Heart left ventricle (tissue), 16 donors: ENCODE data around the gene SLC35F3. TPM values are rescaled to one million over a fixed set of nuclear protein-coding genes. Genes with fewer than 3 reads are reported as not detected.

Source experiments
- ATAC-seq, 4 donors: fragments of 200-7000 bp; cut with Tn5 transposase; one replicate each; pipeline ENCODE4 v1.9.1; 2020 to 2022; ENCODE audit warnings: moderate library complexity in 4 of 4, mild to moderate bottlenecking in 3 of 4, moderate number of reproducible peaks in 1 of 4
- DNase-seq, 5 donors: peaks; one replicate each; pipeline ENCODE4 v3.0.0-alpha.2; 2020
- H3K27ac ChIP-seq, 12 donors: fragments of 200-600 bp; sonication (generic) in 4 of 12; one replicate each; pipeline versions ENCODE4 v1.5.0 to v1.8.0; 2016 to 2022; ENCODE audit warnings: mild to moderate bottlenecking in 2 of 12
- H3K27me3 ChIP-seq, 9 donors: fragments of 200-600 bp; sonication (generic) in 2 of 9; one replicate each; pipeline versions ENCODE4 v1.5.1 to v1.8.0; 2016 to 2022; ENCODE audit warnings: mild to moderate bottlenecking in 3 of 9
- H3K36me3 ChIP-seq, 9 donors: fragments of 200-600 bp; sonication (generic) in 2 of 9; one replicate each; pipeline versions ENCODE4 v1.5.0 to v1.8.0; 2018 to 2022; ENCODE audit warnings: mild to moderate bottlenecking in 2 of 9
- H3K4me1 ChIP-seq, 12 donors: fragments of 200-600 bp; sonication (generic) in 4 of 12; one replicate each; pipeline versions ENCODE4 v1.5.0 to v1.8.0; 2016 to 2022; ENCODE audit warnings: mild to moderate bottlenecking in 3 of 12
- H3K4me3 ChIP-seq, 12 donors: fragments of 200-600 bp; sonication (generic) in 4 of 12; one replicate each; pipeline versions ENCODE4 v1.5.0 to v1.8.0; 2017 to 2022; ENCODE audit warnings: mild to moderate bottlenecking in 9 of 12, moderate library complexity in 4 of 12
- H3K9me3 ChIP-seq, 12 donors: fragments of 200-600 bp; sonication (generic) in 4 of 12; one replicate each; pipeline versions ENCODE4 v1.5.0 to v1.8.0; 2016 to 2022; ENCODE audit warnings: mild to moderate bottlenecking in 1 of 12
- POLR2A ChIP-seq, 2 donors: fragments of 450-650 bp; IDR thresholded peaks; one replicate each; pipeline ENCODE4 v1.6.1; 2017; ENCODE audit warnings: antibody characterized with exemption in 2 of 2, mild to moderate bottlenecking in 2 of 2, moderate library complexity in 2 of 2
- WGBS, 4 donors: extraction: QIAGEN DNeasy Blood & Tissue Kit in 2 of 4; methylation state at CpG; one replicate each; pipeline versions ENCODE4 v1.1.5 to v1.1.7; 2013 to 2018; 5-methylcytosine and 5-hydroxymethylcytosine counted together
- intact Hi-C, 10 donors: fragments of 100-400 bp; cut with DNase I; formaldehyde crosslinking; loops; one replicate each; pipeline versions ENCODE4 v1.11.1 to v1.14.2; 2022
- polyA plus RNA-seq, 2 donors: library from polyadenylated mRNA; stranded (reverse); fragments of 200-250 nt; gene quantifications; one replicate each; pipeline ENCODE4 v1.2.3, GENCODE V29; 2013
- total RNA-seq, 9 donors: library from RNA; depleted of rRNA in 2 of 9; stranded (reverse); fragments of >200 nt in 2 of 9; fragmentation: NEBNext Ultra II Directional in 3 of 9; extraction: Animal tissue kit (Norgen Biotek cat#: 25700) in 3 of 9; gene quantifications; one replicate each; pipeline versions ENCODE4 v1.1.0 to v1.2.4, GENCODE V29; 2016 to 2023
- TF ChIP-seq, protein P1 (sequence below), 12 donors: fragments of 200-600 bp; sonication (generic) in 4 of 12; IDR thresholded peaks; one replicate each; pipeline versions ENCODE4 v1.5.0 to v1.8.0; 2018 to 2022; ENCODE audit warnings: antibody characterized with exemption in 12 of 12, mild to moderate bottlenecking in 5 of 12
- donor health status: ischemic (EF 13 %, LVEDD 7.1; RV severe dilation, severe dysfunction).
- donor health status: healthy with polysubstance abuse.
- donor health status: DM: no; HTN: yes; CAD: no.
- donor health status: DM: no; HTN: no; CAD: no.
- donor health status: ischemic (EF 25% LVEDD 6.9; RV normal size, moderate dysfunction).
- donor health status: ischemic (EF 25% LVEDD 5.7; RV mildly dilated, moderate dysfunction).
- donor health status: healthy.
- donor health status: DM: yes; HTN: yes; CAD: no.
- donor health status: ischemic (EF 35%, LVEDD 5.7; RV mildly dilated, moderate dysfunction).
- donor health status: nonischemic (EF 11% LVEDD 7.7; RV severe dilation, severe dysfunction).
- donor health status: DM: yes; HTN: yes; CAD: no.
- donor health status: PGD.
- donor health status: ischemic (EF 29% LVEDD 5.4; RV normal size, mild dysfunction).
- donor health status: nonischemic (EF 23%, LVEDD 6.1; RV moderate dilation, normal function).

Gene SLC35F3
- total and polyA plus RNA-seq, 11 donors = 0.03 to 0.11 (median 0.11) TPM; not detected in 8

DNA sequence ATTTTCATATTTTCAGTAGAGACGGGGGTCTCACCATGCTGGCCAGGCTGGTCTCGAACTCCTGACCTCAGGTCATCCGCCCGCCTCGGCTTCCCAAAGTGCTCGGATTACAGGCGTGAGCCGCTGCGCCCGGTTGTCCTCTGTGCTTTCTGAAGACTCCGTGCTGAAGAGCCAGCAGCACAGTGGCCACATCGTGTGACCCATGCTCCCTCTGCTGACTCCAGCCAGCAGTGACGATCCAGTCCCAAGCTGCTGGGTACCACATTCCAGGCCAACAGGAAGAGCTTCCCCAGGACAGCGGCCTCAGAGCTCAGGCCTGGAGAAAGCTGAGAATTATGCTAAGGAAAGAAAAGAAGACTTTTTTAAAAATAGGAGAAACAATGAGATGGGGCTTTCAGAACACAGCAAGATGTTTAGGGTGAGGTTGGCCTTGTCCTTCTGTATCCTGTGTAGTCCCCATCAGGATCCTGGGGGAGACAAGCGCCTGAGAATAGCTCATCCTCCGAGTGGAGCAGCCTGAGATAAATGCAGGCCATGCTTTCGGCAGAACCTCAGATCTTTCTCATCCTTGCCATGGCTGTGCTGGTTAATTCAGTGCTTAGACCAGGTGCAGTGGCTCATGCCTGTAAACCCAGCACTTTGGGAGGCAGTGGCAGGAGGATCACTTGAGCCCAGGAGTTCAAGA lies 207.1 kb downstream of the SLC35F3 start:
- intact Hi-C loops = loop anchor here in 2 of 10 donors (5.0 to 10.0 kb wide), 2 partner anchors 203 to 216 kb away; no protein-coding TSS in a partner anchor
- DNase-seq (peak in 3 of 5 donors; percentile 23 to 67 (median 39)), ATAC-seq (peak; percentile 77 to 83 (median 81))
- peaks cover 0 to 30% (median 0%) of the 10 kb centered on the region in 9 donors for H3K27me3 ChIP-seq
- no peak overlapping the region for H3K4me3 ChIP-seq
- no peaks in the 10 kb centered on the region for H3K36me3 ChIP-seq
- no peak for TF ChIP-seq POLR2A (IDR thresholded peaks at IDR 0.05)
- TF ChIP-seq, protein P1, sequence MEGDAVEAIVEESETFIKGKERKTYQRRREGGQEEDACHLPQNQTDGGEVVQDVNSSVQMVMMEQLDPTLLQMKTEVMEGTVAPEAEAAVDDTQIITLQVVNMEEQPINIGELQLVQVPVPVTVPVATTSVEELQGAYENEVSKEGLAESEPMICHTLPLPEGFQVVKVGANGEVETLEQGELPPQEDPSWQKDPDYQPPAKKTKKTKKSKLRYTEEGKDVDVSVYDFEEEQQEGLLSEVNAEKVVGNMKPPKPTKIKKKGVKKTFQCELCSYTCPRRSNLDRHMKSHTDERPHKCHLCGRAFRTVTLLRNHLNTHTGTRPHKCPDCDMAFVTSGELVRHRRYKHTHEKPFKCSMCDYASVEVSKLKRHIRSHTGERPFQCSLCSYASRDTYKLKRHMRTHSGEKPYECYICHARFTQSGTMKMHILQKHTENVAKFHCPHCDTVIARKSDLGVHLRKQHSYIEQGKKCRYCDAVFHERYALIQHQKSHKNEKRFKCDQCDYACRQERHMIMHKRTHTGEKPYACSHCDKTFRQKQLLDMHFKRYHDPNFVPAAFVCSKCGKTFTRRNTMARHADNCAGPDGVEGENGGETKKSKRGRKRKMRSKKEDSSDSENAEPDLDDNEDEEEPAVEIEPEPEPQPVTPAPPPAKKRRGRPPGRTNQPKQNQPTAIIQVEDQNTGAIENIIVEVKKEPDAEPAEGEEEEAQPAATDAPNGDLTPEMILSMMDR (IDR thresholded peaks at IDR 0.05) = peak in 9 of 12 donors; percentile 12 to 43 (median 24)
- H3K9me3 ChIP-seq = no peaks in the 10 kb centered on the region
- 28 to 35% (median 32%) methylated on average over 16 to 17 of the region's 17 CpGs for WGBS, 4 donors
- H3K4me1 ChIP-seq = peaks cover 0 to 4% (median 0%) of the 10 kb centered on the region in 12 donors
- H3K27ac ChIP-seq = no peak overlapping the region

DNA sequence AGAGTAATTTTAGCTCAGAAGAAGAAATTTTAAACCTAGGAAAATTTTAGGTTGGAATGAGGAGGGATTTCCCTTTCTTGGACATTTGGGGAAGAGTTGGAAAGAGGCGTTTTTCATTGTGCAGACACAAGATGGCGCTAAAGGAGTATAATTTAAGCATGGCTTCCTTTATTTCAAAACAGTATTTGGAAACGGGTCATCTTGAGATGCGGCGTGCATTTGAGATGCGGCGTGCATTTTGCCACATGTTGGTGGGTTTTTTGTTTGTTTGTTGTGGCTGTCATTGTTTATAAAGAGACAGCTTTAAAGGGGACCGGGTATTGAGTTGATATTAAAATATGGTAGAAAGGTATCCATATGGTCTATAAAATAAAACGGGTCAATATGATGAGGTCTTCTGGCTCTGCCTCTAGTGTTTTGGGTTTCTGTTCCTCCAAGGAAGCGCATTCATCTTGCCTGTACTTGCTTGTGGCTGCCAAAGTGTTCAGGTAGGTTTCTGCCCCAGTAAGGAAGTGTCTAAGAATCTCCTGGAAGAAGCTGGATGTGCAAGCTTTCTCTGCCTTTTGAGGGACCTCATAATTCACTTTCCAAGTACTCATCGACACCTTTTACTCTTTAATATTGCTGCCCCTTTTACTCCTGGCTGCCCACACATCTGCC lies 210.3 kb downstream of the SLC35F3 start:
- TF ChIP-seq, protein P1 (IDR thresholded peaks at IDR 0.05) = peak; percentile 48 to 77 (median 64)
- no peak for TF ChIP-seq POLR2A (IDR thresholded peaks at IDR 0.05)
- ATAC-seq = no peak
- Histone ChIP-seq H3K9me3 (no peaks in the 10 kb centered on the region), H3K36me3 (no peaks in the 10 kb centered on the region), H3K4me3 (peak overlapping the region in 1 of 12 donors; percentile 16), H3K27ac (no peak overlapping the region), H3K4me1 (peaks cover 0 to 4% (median 0%) of the 10 kb centered on the region in 12 donors), H3K27me3 (peaks cover 0 to 22% (median 0%) of the 10 kb centered on the region in 9 donors)
- intact Hi-C loops = loop anchor here in 7 of 10 donors (2.0 to 10.0 kb wide), 5 partner anchors 193 to 213 kb away; no protein-coding TSS in a partner anchor
- WGBS, 4 donors = 16 to 22% (median 18%) methylated on average over 11 of the region's 11 CpGs
- no peak for DNase-seq

DNA sequence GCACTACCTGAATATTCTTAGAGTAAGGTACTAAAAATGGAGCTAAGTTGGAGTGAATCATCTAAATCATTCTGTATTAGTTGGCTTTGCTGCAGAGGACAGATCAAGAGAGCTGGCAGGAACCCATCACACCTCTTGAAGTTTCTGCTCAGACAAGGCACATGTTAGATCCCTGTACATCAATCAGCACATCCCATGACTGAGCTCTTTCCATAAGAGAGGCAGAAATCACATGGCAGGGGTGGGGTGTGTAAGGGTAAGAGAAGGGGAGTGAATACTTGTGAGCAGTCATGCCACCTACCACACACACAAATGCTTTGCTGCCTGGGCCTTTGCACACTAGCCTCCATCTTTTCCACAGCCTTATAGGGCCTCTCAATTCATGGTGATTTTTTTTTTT lies 214.4 kb downstream of the SLC35F3 start:
- Histone ChIP-seq H3K36me3 (no peaks in the 10 kb centered on the region), H3K27ac (no peak overlapping the region), H3K27me3 (peaks cover 0 to 19% (median 0%) of the 10 kb centered on the region in 9 donors), H3K9me3 (peaks cover 0 to 2% (median 0%) of the 10 kb centered on the region in 12 donors), H3K4me3 (no peak overlapping the region), H3K4me1 (peaks cover 0 to 4% (median 0%) of the 10 kb centered on the region in 12 donors)
- ATAC-seq = no peak
- DNase-seq = no peak
- intact Hi-C loops = loop anchor here in 6 of 10 donors (5.0 to 10.0 kb wide), 3 partner anchors 188 to 196 kb away; no protein-coding TSS in a partner anchor
- TF ChIP-seq, protein P1 (IDR thresholded peaks at IDR 0.05) = no peak
- TF ChIP-seq POLR2A (IDR thresholded peaks at IDR 0.05) = no peak

GRCh38 chr1:234119431-234119830 lies 215.0 kb downstream of the SLC35F3 start:
- WGBS, 4 donors = 73 to 87% (median 84%) methylated on average over 5 of the region's 5 CpGs
- no peaks in the 10 kb centered on the region for H3K36me3 ChIP-seq
- intact Hi-C loops = loop anchor here in 6 of 10 donors (5.0 to 10.0 kb wide), 3 partner anchors 188 to 195 kb away; no protein-coding TSS in a partner anchor
- TF ChIP-seq POLR2A (IDR thresholded peaks at IDR 0.05) = no peak
- no peak overlapping the region for H3K27ac ChIP-seq
- H3K4me3 ChIP-seq = no peak overlapping the region
- peaks cover 0 to 2% (median 0%) of the 10 kb centered on the region in 12 donors for H3K9me3 ChIP-seq
- H3K27me3 ChIP-seq = peaks cover 0 to 16% (median 0%) of the 10 kb centered on the region in 9 donors
- peaks cover 0 to 4% (median 0%) of the 10 kb centered on the region in 12 donors for H3K4me1 ChIP-seq
- no peak for ATAC-seq
- no peak for DNase-seq
